ENCODE data around the gene SPEM3. TPM values are rescaled to one million over a fixed set of nuclear protein-coding genes. Genes with fewer than 3 reads are reported as not detected.

Gene SPEM3
- total and polyA plus RNA-seq, 8 donors: not detected

DNA sequence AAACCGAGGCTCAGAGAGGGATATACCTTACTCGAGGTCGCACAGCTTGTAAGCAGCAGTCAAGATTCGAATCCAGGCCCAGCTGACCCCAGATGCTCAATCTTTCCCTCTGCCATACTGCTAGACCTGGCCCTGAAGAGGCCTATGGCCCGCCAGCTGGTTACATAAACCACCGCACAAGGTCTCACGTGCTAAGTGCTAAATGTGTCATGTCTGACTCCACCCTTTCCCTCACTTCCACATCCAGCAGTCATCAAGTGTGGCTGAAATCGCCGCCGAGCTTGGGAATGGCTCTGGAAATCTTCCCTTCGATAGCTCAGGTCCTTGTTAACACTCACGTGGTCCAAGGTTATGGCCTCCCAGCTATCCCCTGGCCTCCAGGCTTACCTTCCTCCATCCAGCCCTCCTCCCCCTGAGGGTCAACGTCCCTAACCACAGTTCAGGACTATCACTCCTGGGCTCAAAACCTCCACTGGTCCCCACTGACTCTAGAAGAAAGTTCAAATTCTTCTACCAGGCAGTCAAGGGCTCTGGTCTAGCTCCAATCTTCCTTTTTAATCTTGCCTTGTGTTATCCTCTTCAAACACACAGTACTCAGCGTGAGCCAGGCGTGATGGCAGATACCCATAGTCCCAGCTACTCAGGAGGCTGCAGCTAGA lies 47.2 kb downstream of the SPEM3 start:
- FAIRE-seq (no peak), DNase-seq (peak in 1 of 6 donors; percentile 50), ATAC-seq (peak in 1 of 4 donors; percentile 7)
- Histone ChIP-seq H3K27me3 (no peaks in the 10 kb centered on the region), H3K27ac (peak overlapping the region in 2 of 4 donors; percentile 47 to 99), H3K4me3 (no peak overlapping the region), H3K9me3 (no peaks in the 10 kb centered on the region), H3K4me1 (peaks cover 7 to 28% (median 24%) of the 10 kb centered on the region in 3 donors), H3K36me3 (no peaks in the 10 kb centered on the region)
- intact Hi-C loops (cut with DNase I): loop anchor here in 2 of 3 donors (5.0 kb wide), 1 partner anchor 34 kb away; no protein-coding TSS in a partner anchor
- WGBS, 2 donors: 60% methylated on average over 15 of the region's 15 CpGs
- no peak for TF ChIP-seq CTCF (IDR thresholded peaks at IDR 0.05)

GRCh38 chr17:7476494-7476893 lies 47.8 kb downstream of the SPEM3 start:
- Histone ChIP-seq H3K4me1 (peaks cover under 1 to 22% (median 20%) of the 10 kb centered on the region in 3 donors), H3K9me3 (no peaks in the 10 kb centered on the region), H3K27ac (peak overlapping the region in 2 of 4 donors; percentile 47 to 99), H3K27me3 (no peaks in the 10 kb centered on the region), H3K36me3 (no peaks in the 10 kb centered on the region), H3K4me3 (no peak overlapping the region)
- intact Hi-C loops (cut with DNase I): loop anchor here in 2 of 3 donors (5.0 kb wide), 1 partner anchor 34 kb away; no protein-coding TSS in a partner anchor
- WGBS, 2 donors: 29 to 35% methylated on average over 3 of the region's 3 CpGs
- no peak for TF ChIP-seq CTCF (IDR thresholded peaks at IDR 0.05)
- DNase-seq (no peak), ATAC-seq (no peak), FAIRE-seq (no peak)

DNA sequence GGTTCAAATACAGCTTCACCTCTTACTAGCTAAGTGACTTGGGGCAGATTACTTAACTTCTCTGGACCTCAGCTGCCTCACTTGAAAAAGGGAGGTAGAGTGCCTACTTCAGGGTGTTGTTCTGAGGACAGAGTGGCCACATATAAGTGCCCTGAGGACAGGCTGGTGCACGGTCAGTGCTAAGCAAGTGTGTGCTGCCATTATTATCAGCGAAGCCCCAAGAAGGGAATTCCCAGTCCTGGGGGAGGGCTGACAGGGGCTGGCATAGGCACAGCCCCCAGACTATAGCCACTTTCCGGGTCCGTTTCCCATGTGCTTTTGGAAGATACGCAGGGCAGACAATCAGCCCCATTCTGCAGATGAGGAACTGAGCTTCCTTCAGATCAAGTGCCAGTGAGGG lies 48.3 kb downstream of the SPEM3 start:
- no peak for TF ChIP-seq CTCF (IDR thresholded peaks at IDR 0.05)
- DNase-seq (no peak), ATAC-seq (no peak), FAIRE-seq (no peak)
- no peaks in the 10 kb centered on the region for H3K9me3 ChIP-seq
- H3K4me3 ChIP-seq: peak overlapping the region in 1 of 4 donors; percentile 97
- H3K36me3 ChIP-seq: no peaks in the 10 kb centered on the region
- WGBS, 2 donors: 83 to 91% methylated on average over 5 of the region's 5 CpGs
- H3K27ac ChIP-seq: peak overlapping the region in 2 of 4 donors; percentile 14 to 99
- H3K4me1 ChIP-seq: peaks cover 0 to 17% (median 16%) of the 10 kb centered on the region in 3 donors
- no peaks in the 10 kb centered on the region for H3K27me3 ChIP-seq
- intact Hi-C loops (cut with DNase I): loop anchor here in 2 of 3 donors (5.0 kb wide), 1 partner anchor 35 kb away; no protein-coding TSS in a partner anchor

- Histone ChIP-seq H3K27ac (peak overlapping the region; percentile 98 to 99 (median 98)), H3K9me3 (no peaks in the 10 kb centered on the region), H3K4me3 (peak overlapping the region in 3 of 4 donors; percentile 97 to 98 (median 98)), H3K4me1 (peaks cover 0 to 17% (median 16%) of the 10 kb centered on the region in 3 donors), H3K36me3 (no peaks in the 10 kb centered on the region), H3K27me3 (no peaks in the 10 kb centered on the region)
- WGBS, 2 donors: 27 to 32% methylated on average over 26 of the region's 26 CpGs
- no peak for FAIRE-seq
- DNase-seq: peak in 2 of 6 donors; percentile 60 to 67
- intact Hi-C loops (cut with DNase I): loop anchor here in 2 of 3 donors (5.0 kb wide), 1 partner anchor 35 kb away; no protein-coding TSS in a partner anchor
- TF ChIP-seq CTCF (IDR thresholded peaks at IDR 0.05): no peak
- ATAC-seq: peak; percentile 12 to 40 (median 33)
These were observed 49.0 kb downstream of the SPEM3 start for GRCh38 chr17:7477392-7478275.
